ENCODE data around the gene GARIN3. TPM values are rescaled to one million over a fixed set of nuclear protein-coding genes. Genes with fewer than 3 reads are reported as not detected.

The GARIN3 gene
- total RNA-seq, 1 experiment from 2014 or later = not detected

DNA sequence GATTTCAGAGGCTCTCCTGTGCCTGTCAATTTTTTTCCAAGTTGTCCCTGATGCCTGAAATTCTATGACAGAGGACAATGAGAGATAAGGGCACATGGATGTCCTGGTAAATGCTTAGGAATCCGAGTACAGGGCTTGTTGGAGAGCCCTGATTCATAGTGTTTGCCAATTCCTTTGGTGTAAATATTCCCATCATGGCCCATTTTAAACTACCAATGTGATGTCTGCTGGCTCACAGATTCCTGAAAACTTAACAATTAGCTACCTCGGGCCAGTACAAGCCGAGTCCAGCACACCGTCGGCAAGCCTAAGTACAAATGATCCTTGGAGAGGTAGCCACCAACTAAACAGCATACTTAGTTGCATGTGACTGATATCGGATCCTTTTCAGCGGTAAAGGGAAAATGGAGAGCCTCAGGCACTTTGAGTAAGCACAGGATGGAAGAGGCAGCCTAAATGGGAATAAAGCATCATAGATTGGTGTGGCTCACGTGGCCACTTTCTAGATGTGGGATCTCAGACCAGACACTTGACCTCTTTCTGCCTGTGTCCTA is 18.1 kb upstream of the GARIN3 start:
- peaks cover 25% of the 10 kb centered on the region for H3K27me3 Mint-ChIP-seq (ENCODE audit: insufficient read depth, unreplicated experiment)
- Histone ChIP-seq H3K4me1 (no peaks in the 10 kb centered on the region), H3K36me3 (ENCODE audit: control insufficient read depth, insufficient read depth, low read length) (no peaks in the 10 kb centered on the region), H3K27me3 (replicated peaks; ENCODE audit: control insufficient read depth, insufficient read depth, low read length) (no peaks in the 10 kb centered on the region), H3K4me3 (ENCODE audit: low read depth, low read length) (no peak overlapping the region), H3K9me3 (no peaks in the 10 kb centered on the region; the same call in 1 of the 2 replicates)
- no peak for DNase-seq
- no peak overlapping the region for H3K27ac Mint-ChIP-seq (ENCODE audit: unreplicated experiment)
- H3K4me1 Mint-ChIP-seq (ENCODE audit: low read depth, unreplicated experiment) = no peaks in the 10 kb centered on the region
- CTCF ChIA-PET = no interaction called here
- BruUV-seq (replicated peaks) = no TSS peak
- H3K36me3 Mint-ChIP-seq (ENCODE audit: insufficient read depth, unreplicated experiment) = no peaks in the 10 kb centered on the region
- no peak overlapping the region for H3K4me3 Mint-ChIP-seq (ENCODE audit: unreplicated experiment)
- TF ChIP-seq, protein P1, sequence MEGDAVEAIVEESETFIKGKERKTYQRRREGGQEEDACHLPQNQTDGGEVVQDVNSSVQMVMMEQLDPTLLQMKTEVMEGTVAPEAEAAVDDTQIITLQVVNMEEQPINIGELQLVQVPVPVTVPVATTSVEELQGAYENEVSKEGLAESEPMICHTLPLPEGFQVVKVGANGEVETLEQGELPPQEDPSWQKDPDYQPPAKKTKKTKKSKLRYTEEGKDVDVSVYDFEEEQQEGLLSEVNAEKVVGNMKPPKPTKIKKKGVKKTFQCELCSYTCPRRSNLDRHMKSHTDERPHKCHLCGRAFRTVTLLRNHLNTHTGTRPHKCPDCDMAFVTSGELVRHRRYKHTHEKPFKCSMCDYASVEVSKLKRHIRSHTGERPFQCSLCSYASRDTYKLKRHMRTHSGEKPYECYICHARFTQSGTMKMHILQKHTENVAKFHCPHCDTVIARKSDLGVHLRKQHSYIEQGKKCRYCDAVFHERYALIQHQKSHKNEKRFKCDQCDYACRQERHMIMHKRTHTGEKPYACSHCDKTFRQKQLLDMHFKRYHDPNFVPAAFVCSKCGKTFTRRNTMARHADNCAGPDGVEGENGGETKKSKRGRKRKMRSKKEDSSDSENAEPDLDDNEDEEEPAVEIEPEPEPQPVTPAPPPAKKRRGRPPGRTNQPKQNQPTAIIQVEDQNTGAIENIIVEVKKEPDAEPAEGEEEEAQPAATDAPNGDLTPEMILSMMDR (IDR thresholded peaks at IDR 0.05; ENCODE audit: insufficient read depth in 1 of 2, low read depth in 1 of 2, low read length in 1 of 2, severe bottlenecking in 1 of 2, unreplicated experiment in 1 of 2) = no peak
- POLR2A ChIA-PET = no interaction called here
- intact Hi-C loops (cut with micrococcal nuclease; ENCODE audit: unreplicated experiment) = no loop called here
- no peaks in the 10 kb centered on the region for H3K9me3 Mint-ChIP-seq (ENCODE audit: unreplicated experiment)

DNA sequence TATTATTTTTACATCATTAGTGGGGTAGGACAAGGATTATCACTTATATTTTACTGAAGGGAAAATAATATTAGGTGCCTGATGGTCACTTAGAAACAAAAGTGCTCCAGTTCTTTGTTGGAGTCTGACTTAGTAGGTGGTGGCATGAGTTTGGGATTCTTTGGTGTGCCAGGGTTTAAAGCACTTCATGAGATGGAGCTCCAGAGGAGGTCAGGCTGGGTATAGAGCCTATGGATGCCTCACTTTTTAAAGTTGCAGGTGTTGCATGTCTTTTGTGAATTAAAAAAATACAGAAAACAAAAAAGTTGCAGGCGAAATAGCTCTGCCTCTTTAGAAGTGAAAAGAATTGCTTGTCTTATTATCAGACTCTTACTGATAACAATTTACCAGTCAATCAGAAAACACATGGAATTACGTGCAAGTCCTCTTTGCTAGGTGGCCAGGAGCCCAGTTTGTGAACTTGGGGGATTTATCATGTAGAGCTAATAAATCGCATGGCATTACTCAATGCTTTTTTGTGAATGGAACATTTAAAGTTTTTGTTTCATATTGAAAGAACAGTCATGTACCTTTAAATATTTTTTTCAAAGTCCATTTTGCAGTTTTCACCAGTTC is 16.2 kb upstream of the GARIN3 start:
- TF ChIP-seq, protein P1 (IDR thresholded peaks at IDR 0.05; ENCODE audit: insufficient read depth in 1 of 2, low read depth in 1 of 2, low read length in 1 of 2, severe bottlenecking in 1 of 2, unreplicated experiment in 1 of 2) = no peak
- no peak overlapping the region for H3K4me3 ChIP-seq (ENCODE audit: low read depth, low read length)
- no peak overlapping the region for H3K27ac Mint-ChIP-seq (ENCODE audit: unreplicated experiment)
- no peaks in the 10 kb centered on the region for H3K36me3 ChIP-seq (ENCODE audit: control insufficient read depth, insufficient read depth, low read length)
- CTCF ChIA-PET = no interaction called here
- no peaks in the 10 kb centered on the region for H3K36me3 Mint-ChIP-seq (ENCODE audit: insufficient read depth, unreplicated experiment)
- no peaks in the 10 kb centered on the region for H3K27me3 ChIP-seq (replicated peaks; ENCODE audit: control insufficient read depth, insufficient read depth, low read length)
- BruUV-seq (replicated peaks) = no TSS peak
- no peaks in the 10 kb centered on the region for H3K9me3 Mint-ChIP-seq (ENCODE audit: unreplicated experiment)
- no peaks in the 10 kb centered on the region for H3K4me1 Mint-ChIP-seq (ENCODE audit: low read depth, unreplicated experiment)
- H3K9me3 ChIP-seq = no peaks in the 10 kb centered on the region; the same call in 1 of the 2 replicates
- no peaks in the 10 kb centered on the region for H3K4me1 ChIP-seq
- peaks cover 23% of the 10 kb centered on the region for H3K27me3 Mint-ChIP-seq (ENCODE audit: insufficient read depth, unreplicated experiment)
- DNase-seq = no peak
- intact Hi-C loops (cut with micrococcal nuclease; ENCODE audit: unreplicated experiment) = no loop called here
- H3K4me3 Mint-ChIP-seq (ENCODE audit: unreplicated experiment) = no peak overlapping the region
- POLR2A ChIA-PET = no interaction called here

DNA sequence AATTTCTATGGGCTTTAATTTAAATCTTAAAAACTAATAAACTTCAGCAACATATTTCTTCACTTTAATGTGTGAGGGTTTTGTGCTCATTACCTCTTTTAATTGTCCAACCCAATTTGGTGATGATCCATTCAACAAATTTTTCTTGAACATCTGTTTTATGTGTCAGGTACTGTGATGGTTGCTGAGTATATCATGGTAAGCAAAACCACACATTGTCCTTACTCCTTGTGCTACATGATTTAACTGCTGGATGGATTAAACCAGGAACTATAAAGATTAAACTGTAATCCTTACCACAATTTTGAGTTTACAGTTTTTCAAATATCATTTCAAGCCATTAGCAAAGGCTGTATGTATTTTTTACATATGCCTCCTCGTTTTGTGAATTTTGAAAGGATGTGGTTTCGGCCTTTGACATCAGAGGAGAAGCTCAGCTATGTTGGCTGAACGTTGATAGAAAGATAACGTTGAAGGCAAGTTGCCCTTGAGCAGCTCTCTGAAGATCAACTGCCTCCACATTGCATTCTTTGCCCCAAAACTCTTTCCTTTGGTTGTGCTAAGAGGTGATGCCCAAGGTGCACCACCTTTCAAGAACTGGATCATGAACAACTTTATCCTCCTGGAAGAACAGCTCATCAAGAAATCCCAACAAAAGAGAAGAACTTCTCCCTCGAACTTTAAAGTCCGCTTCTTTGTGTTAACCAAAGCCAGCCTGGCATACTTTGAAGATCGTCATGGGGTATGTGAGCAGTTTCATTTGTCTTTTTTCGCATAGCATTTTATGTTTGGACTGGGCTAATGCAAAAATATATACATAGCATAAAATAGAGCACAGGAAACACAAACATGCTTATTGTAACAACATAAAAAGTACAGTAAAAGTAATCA is 14.6 kb upstream of the GARIN3 start, which contains the start of gene ITK:
Gene ITK (plus strand): TSS at position 467 of the 891 bp plus-strand sequence. CDS start 138 bp downstream, at position 605.
- no peaks in the 10 kb centered on the region for H3K4me1 Mint-ChIP-seq (ENCODE audit: low read depth, unreplicated experiment)
- no peaks in the 10 kb centered on the region; the same call in 1 of the 2 replicates for H3K9me3 ChIP-seq
- no TSS peak for BruUV-seq (replicated peaks)
- no peak within 1 kb of the TSS for H3K4me3 Mint-ChIP-seq (ENCODE audit: unreplicated experiment)
- H3K27me3 ChIP-seq (replicated peaks; ENCODE audit: control insufficient read depth, insufficient read depth, low read length) = no peaks in the 10 kb centered on the region; the same call in 1 of the 2 replicates
- H3K36me3 Mint-ChIP-seq (ENCODE audit: insufficient read depth, unreplicated experiment) = no peaks in the 10 kb centered on the region
- H3K36me3 ChIP-seq (ENCODE audit: control insufficient read depth, insufficient read depth, low read length) = no peaks in the 10 kb centered on the region
- no peak within 1 kb of the TSS for H3K27ac Mint-ChIP-seq (ENCODE audit: unreplicated experiment)
- H3K27me3 Mint-ChIP-seq (ENCODE audit: insufficient read depth, unreplicated experiment) = peaks cover 22% of the 10 kb centered on the region
- ChIA-PET POLR2A (no interaction called here), CTCF (interaction anchor here (0.6 kb wide), 1 partner anchor 225 kb away, joined by 4 read pairs; no protein-coding TSS in a partner anchor)
- no peak for DNase-seq
- intact Hi-C loops (cut with micrococcal nuclease; ENCODE audit: unreplicated experiment) = no loop called here
- H3K9me3 Mint-ChIP-seq (ENCODE audit: unreplicated experiment) = no peaks in the 10 kb centered on the region
- no peak within 1 kb of the TSS for H3K4me3 ChIP-seq (ENCODE audit: low read depth, low read length)
- TF ChIP-seq, protein P1 (IDR thresholded peaks at IDR 0.05; ENCODE audit: insufficient read depth in 1 of 2, low read depth in 1 of 2, low read length in 1 of 2, severe bottlenecking in 1 of 2, unreplicated experiment in 1 of 2) = no peak
- H3K4me1 ChIP-seq = no peaks in the 10 kb centered on the region
